Tibial nerve (tissue), 3 donors: ENCODE data around the gene UBE2H.

Source experiments
- POLR2A ChIP-seq, 2 donors: fragments of 450-650 bp; IDR thresholded peaks; one replicate each; pipeline ENCODE4 v1.6.1; 2017; ENCODE audit warnings: antibody characterized with exemption in 2 of 2, mild to moderate bottlenecking in 2 of 2, moderate library complexity in 2 of 2
- TF ChIP-seq, protein P1 (sequence below), 5 experiments: fragments of 200-600 bp in 3 of 5; fragments of 450-650 bp in 2 of 5; sonication (generic) in 3 of 5; IDR thresholded peaks; one replicate each; pipeline ENCODE4 v1.5.1; 2016 to 2019; ENCODE audit warnings: antibody characterized with exemption in 5 of 5, mild to moderate bottlenecking in 3 of 5, moderate library complexity in 2 of 5

DNA sequence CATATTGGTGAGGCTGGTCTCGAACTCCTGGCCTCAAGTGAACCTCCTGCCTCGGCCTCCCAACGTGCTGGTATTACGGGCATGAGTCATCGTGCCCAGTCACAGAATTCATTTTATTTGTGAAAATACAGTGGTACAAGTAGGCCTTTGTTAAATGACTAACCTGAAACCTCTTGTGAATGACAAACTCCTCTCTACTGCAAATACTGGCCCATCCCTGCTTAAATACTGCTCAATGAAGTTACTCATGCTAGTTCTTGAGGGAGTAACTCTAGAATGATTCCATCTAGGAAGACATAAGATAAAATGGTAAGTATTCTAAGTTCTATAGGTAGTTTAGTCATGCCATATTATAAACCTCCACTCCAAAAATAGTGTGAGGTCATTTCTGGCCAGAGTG is 80.7 kb downstream of the UBE2H start:
- TF ChIP-seq, protein P1, sequence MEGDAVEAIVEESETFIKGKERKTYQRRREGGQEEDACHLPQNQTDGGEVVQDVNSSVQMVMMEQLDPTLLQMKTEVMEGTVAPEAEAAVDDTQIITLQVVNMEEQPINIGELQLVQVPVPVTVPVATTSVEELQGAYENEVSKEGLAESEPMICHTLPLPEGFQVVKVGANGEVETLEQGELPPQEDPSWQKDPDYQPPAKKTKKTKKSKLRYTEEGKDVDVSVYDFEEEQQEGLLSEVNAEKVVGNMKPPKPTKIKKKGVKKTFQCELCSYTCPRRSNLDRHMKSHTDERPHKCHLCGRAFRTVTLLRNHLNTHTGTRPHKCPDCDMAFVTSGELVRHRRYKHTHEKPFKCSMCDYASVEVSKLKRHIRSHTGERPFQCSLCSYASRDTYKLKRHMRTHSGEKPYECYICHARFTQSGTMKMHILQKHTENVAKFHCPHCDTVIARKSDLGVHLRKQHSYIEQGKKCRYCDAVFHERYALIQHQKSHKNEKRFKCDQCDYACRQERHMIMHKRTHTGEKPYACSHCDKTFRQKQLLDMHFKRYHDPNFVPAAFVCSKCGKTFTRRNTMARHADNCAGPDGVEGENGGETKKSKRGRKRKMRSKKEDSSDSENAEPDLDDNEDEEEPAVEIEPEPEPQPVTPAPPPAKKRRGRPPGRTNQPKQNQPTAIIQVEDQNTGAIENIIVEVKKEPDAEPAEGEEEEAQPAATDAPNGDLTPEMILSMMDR (IDR thresholded peaks at IDR 0.05), result no peak
- TF ChIP-seq POLR2A (IDR thresholded peaks at IDR 0.05), result no peak
